Esophagus muscularis mucosa (tissue), 4 donors: ENCODE data around the gene POLD4. TPM values are rescaled to one million over a fixed set of nuclear protein-coding genes. Genes with fewer than 3 reads are reported as not detected.

Source experiments
- DNase-seq: peaks from one replicate; pipeline ENCODE4 v3.0.0-alpha.2; 2017; ENCODE audit errors: extremely low spot score
- H3K27ac ChIP-seq, 4 donors: fragments of 200-600 bp; sonication (generic); replicated peaks in 1 of 4; 1 replicate in 3 of 4; 2 replicates in 1 of 4; pipeline ENCODE4 v1.5.1; 2016 to 2019; ENCODE audit warnings: mild to moderate bottlenecking in 1 of 4
- H3K27me3 ChIP-seq, 4 donors: fragments of 200-600 bp; sonication (generic); one replicate each; pipeline versions ENCODE4 v1.5.1 to v1.6.0; 2016 to 2019
- H3K36me3 ChIP-seq, 4 donors: fragments of 200-600 bp; sonication (generic); one replicate each; pipeline ENCODE4 v1.5.1; 2016 to 2019
- H3K4me1 ChIP-seq, 4 donors: fragments of 200-600 bp; sonication (generic); one replicate each; pipeline ENCODE4 v1.5.1; 2016 to 2019
- H3K4me3 ChIP-seq, 4 donors: fragments of 200-600 bp; sonication (generic); 1 replicate in 2 of 4; 2 replicates in 2 of 4; pipeline ENCODE4 v1.5.1; 2016 to 2019; ENCODE audit warnings: mild to moderate bottlenecking in 4 of 4, moderate library complexity in 1 of 4
- H3K9me3 ChIP-seq, 4 donors: fragments of 200-600 bp; sonication (generic); 1 replicate in 3 of 4; 2 replicates in 1 of 4; pipeline ENCODE4 v1.5.1; 2016 to 2019
- CTCF ChIP-seq, 3 experiments: fragments of 200-600 bp in 2 of 3; fragments of 450-650 bp in 1 of 3; sonication (generic) in 2 of 3; IDR thresholded peaks; one replicate each; pipeline ENCODE4 v1.5.1; 2017 to 2019; ENCODE audit warnings: antibody characterized with exemption in 3 of 3, mild to moderate bottlenecking in 2 of 3, moderate library complexity in 1 of 3
- EP300 ChIP-seq: sonication (generic); formaldehyde crosslinking; IDR thresholded peaks from one replicate; pipeline ENCODE4 v1.6.1; 2017; ENCODE audit warnings: antibody characterized with exemption
- POLR2A ChIP-seq: fragments of 450-650 bp; IDR thresholded peaks from one replicate; pipeline ENCODE4 v1.6.1; 2017; ENCODE audit warnings: antibody characterized with exemption, moderate library complexity, mild to moderate bottlenecking, low read depth
- POLR2AphosphoS5 ChIP-seq, 2 donors: sonication (generic); formaldehyde crosslinking; IDR thresholded peaks; one replicate each; pipeline ENCODE4 v1.6.1; 2017; ENCODE audit warnings: antibody characterized with exemption in 2 of 2
- WGBS: methylation state at CpG from one replicate; pipeline ENCODE4 v1.1.5; 2018; 5-methylcytosine and 5-hydroxymethylcytosine counted together
- intact Hi-C: fragments of 100-400 bp; cut with DNase I; formaldehyde crosslinking; loops from one replicate; pipeline ENCODE4 v1.15.1; 2023
- total RNA-seq, 4 donors: library from RNA; depleted of rRNA; stranded (reverse); fragments of >200 nt; gene quantifications; one replicate each; pipeline versions ENCODE4 v1.1.0 to v1.2.1, GENCODE V29; 2016

POLD4 gene
- total RNA-seq, 4 donors from 2014 or later, result 77.2 to 106 (median 83.1) TPM

DNA sequence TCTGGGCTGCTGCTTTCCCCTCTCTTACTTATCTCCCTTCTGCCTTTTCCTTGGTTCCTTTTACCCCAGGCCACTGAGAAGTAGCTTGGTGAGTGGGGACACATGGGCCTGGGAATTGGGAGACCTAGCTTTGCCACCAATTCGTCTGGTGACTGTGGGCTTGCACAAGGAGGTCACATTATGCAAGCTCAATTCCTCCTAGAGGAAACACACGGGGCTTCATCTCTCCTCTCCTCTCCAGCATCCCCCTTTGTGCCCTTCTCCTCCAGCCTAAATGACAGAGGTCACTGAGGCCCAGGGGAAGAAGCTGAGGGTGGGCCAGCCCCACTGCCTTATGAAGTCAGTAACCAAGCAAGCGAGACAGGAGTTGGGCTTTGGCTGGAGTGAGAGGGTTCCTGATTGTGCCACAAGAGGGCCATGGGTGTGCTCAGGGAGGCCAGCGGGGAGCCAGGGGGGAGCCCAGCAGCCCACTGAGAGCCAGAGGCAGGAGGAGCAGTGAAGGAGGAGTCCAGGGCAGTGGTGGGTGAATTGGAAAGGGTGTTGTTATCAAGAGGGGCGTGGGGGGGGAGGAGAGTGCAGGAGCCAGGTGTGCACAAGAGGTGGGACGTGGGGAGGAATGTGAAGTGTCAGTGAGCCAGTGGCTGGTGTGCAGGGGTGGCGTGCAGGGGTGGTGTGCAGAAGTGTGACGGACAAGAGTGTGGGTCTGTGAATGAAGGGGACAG lies 18.0 kb upstream of the POLD4 start:
- Histone ChIP-seq H3K36me3 (no peaks in the 10 kb centered on the region), H3K27ac (peak overlapping the region; percentile 98 to 99 (median 99)), H3K4me1 (peaks cover 57 to 89% (median 85%) of the 10 kb centered on the region in 4 donors), H3K4me3 (peak overlapping the region; percentile 68 to 94 (median 90)), H3K27me3 (no peaks in the 10 kb centered on the region), H3K9me3 (no peaks in the 10 kb centered on the region)
- 44% methylated on average over 8 of the region's 8 CpGs for WGBS
- TF ChIP-seq POLR2A (no peak), EP300 (no peak), POLR2AphosphoS5 (IDR thresholded peaks at IDR 0.05) (peak in 1 of 2 donors; percentile 7), CTCF (IDR thresholded peaks at IDR 0.05) (peak; percentile 31 to 66 (median 44))
- intact Hi-C loops, result no loop called here
- no peak for DNase-seq

DNA sequence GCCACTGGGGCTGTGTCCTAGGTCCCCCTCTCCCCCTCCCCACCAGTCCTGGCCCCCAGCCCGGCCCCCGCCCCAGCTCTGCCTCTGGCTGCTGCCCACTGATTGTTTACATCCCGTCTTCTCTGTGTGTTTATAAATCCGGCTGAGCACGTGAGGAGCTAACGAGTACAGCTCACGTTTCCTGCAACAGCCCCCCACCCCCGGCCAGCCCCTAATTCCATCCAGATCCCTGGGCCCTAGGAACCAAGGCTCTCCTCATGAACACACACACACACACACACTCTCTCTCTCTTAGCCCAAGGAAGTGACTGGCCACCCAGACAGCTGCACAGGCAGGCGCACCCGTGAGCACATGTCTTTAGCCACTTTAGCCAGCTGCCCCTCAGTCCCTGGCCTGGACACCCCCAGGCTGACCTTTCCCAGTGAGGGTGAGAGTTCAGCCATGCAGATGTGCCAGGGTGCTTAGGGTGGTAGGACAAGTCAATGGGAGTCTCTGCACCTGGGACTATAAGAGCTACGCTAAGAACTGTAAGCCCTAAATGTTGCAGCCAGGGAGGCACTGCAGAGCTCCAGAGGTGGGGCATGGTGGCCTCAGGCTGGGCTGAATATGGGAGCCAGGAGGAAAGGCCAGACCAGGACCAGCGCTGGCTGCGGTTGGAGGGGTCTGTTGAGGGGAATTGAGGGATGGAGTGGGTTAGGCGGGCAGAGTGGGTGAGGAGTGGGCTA lies 17.2 kb upstream of the POLD4 start:
- no peak for TF ChIP-seq CTCF (IDR thresholded peaks at IDR 0.05)
- TF ChIP-seq POLR2AphosphoS5 (IDR thresholded peaks at IDR 0.05), result no peak
- no peak for TF ChIP-seq POLR2A
- no peak for TF ChIP-seq EP300
- no peaks in the 10 kb centered on the region for H3K9me3 ChIP-seq
- H3K27me3 ChIP-seq, result no peaks in the 10 kb centered on the region
- H3K4me1 ChIP-seq, result peaks cover 62 to 92% (median 89%) of the 10 kb centered on the region in 4 donors
- 49% methylated on average over 10 of the region's 14 CpGs for WGBS
- intact Hi-C loops, result no loop called here
- H3K27ac ChIP-seq, result peak overlapping the region; percentile 98 to 99 (median 99)
- no peak for DNase-seq
- peak overlapping the region; percentile 25 to 94 (median 80) for H3K4me3 ChIP-seq
- no peaks in the 10 kb centered on the region for H3K36me3 ChIP-seq

DNA sequence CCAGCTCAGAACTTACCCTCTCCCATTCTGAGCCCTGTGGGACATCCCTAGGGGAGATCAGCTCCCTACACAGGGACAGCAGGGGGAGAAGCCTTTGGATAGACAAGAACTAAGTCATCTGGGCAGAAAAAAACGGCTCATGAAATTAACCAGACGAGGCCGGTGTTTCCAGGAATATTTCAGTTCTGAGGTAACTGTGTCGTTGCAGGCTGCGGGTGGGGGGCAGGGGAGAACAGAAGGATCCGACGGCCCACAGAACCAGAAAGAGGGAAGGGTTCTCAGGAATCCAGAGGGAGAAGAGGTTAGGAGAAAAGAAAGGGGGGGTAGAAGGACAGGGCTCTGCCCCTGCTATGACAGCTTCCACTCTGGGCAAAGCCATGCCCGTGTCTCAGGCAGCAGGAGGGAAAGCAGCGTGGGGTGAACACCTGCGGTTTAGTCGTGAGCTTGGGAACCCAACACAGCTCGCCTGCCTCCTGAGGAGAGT lies 16.5 kb upstream of the POLD4 start:
- Histone ChIP-seq H3K27me3 (no peaks in the 10 kb centered on the region), H3K4me1 (peaks cover 61 to 92% (median 89%) of the 10 kb centered on the region in 4 donors), H3K27ac (peak overlapping the region; percentile 98 to 99 (median 99)), H3K9me3 (no peaks in the 10 kb centered on the region), H3K4me3 (peak overlapping the region; percentile 25 to 94 (median 80)), H3K36me3 (peaks cover 0 to 6% (median 5%) of the 10 kb centered on the region in 4 donors)
- 46% methylated on average over 12 of the region's 12 CpGs for WGBS
- TF ChIP-seq POLR2AphosphoS5 (IDR thresholded peaks at IDR 0.05) (peak; percentile 27 to 69), POLR2A (no peak)
- no peak for DNase-seq
- intact Hi-C loops, result no loop called here

DNA sequence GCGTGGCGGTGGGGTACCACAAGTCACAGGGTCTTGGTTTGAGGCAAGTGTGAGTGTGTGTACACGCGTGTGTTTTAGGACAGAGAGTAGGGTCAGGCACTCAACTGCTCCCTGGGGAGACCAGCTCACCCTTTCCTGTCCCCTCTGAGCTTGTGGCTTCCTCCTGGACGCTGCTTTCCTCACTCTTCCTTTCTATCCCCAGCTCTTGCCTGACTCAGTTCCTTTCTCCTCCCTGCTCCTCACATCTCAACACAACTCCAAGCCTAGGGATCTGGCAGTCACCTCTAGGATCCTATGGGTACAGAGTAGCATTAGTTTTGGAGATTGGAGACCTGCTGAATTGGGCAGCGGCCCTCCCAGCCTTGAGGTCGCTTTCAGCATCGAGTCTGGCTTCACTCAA lies 15.9 kb upstream of the POLD4 start:
- Histone ChIP-seq H3K27ac (peak overlapping the region; percentile 98 to 99 (median 99)), H3K4me3 (no peak overlapping the region), H3K4me1 (peaks cover 55 to 90% (median 87%) of the 10 kb centered on the region in 4 donors), H3K9me3 (no peaks in the 10 kb centered on the region), H3K36me3 (peaks cover 0 to 11% (median 10%) of the 10 kb centered on the region in 4 donors), H3K27me3 (no peaks in the 10 kb centered on the region)
- intact Hi-C loops, result no loop called here
- TF ChIP-seq POLR2A, result no peak
- no peak for TF ChIP-seq CTCF (IDR thresholded peaks at IDR 0.05)
- TF ChIP-seq EP300, result no peak
- no peak for TF ChIP-seq POLR2AphosphoS5 (IDR thresholded peaks at IDR 0.05)
- 75% methylated on average over 8 of the region's 8 CpGs for WGBS
- no peak for DNase-seq

GRCh38 chr11:67368621-67369020 lies 15.3 kb upstream of the POLD4 start:
- Histone ChIP-seq H3K9me3 (no peaks in the 10 kb centered on the region), H3K4me3 (no peak overlapping the region), H3K4me1 (peaks cover 49 to 84% (median 80%) of the 10 kb centered on the region in 4 donors), H3K27me3 (no peaks in the 10 kb centered on the region), H3K27ac (peak overlapping the region; percentile 98 to 99 (median 99)), H3K36me3 (peaks cover 0 to 16% (median 13%) of the 10 kb centered on the region in 4 donors)
- TF ChIP-seq POLR2A (no peak), EP300 (no peak), POLR2AphosphoS5 (IDR thresholded peaks at IDR 0.05) (no peak), CTCF (IDR thresholded peaks at IDR 0.05) (no peak)
- WGBS, result 74% methylated on average over 3 of the region's 3 CpGs
- no peak for DNase-seq
- intact Hi-C loops, result no loop called here
